ENCODE data around the gene VAPB.

VAPB gene

GRCh38 chr20:58466095-58466708 is 77.2 kb downstream of the VAPB start:
- DNase-seq = no peak

GRCh38 chr20:58466729-58467571 is 77.9 kb downstream of the VAPB start:
- no peak for DNase-seq

- DNase-seq = no peak
Observed at GRCh38 chr20:58467572-58468527, 78.8 kb downstream of the VAPB start.

GRCh38 chr20:58469616-58470015 is 80.6 kb downstream of the VAPB start:
- DNase-seq = no peak

GRCh38 chr20:58470336-58471192 is 81.5 kb downstream of the VAPB start:
- no peak for DNase-seq

GRCh38 chr20:58471193-58472164 is 82.5 kb downstream of the VAPB start:
- DNase-seq = no peak

GRCh38 chr20:58472273-58473018 is 83.4 kb downstream of the VAPB start:
- no peak for DNase-seq

GRCh38 chr20:58473453-58474425 is 84.7 kb downstream of the VAPB start:
- no peak for DNase-seq

- DNase-seq = no peak
Observed at GRCh38 chr20:58475466-58475865, 86.4 kb downstream of the VAPB start.

- no peak for DNase-seq
Observed at GRCh38 chr20:58478141-58478805, 89.2 kb downstream of the VAPB start.

- no peak for DNase-seq
Observed at GRCh38 chr20:58479726-58480440, 90.9 kb downstream of the VAPB start.

- no peak for DNase-seq
Observed at GRCh38 chr20:58480551-58481336, 91.7 kb downstream of the VAPB start.

GRCh38 chr20:58481481-58482021 is 92.5 kb downstream of the VAPB start:
- no peak for DNase-seq

GRCh38 chr20:58482416-58482815 is 93.4 kb downstream of the VAPB start:
- no peak for DNase-seq

- DNase-seq = no peak
Observed at GRCh38 chr20:58483051-58483450, 94.0 kb downstream of the VAPB start.

- no peak for DNase-seq
Observed at GRCh38 chr20:58483470-58483869, 94.4 kb downstream of the VAPB start.

GRCh38 chr20:58485393-58485792 is 96.4 kb downstream of the VAPB start:
- DNase-seq = no peak
